ENCODE data around the gene ZMAT1. TPM values are rescaled to one million over a fixed set of nuclear protein-coding genes. Genes with fewer than 3 reads are reported as not detected.

Gene ZMAT1
- total RNA-seq, 4 donors from 2014 or later = 0.68 to 2.7 (median 1.2) TPM

DNA sequence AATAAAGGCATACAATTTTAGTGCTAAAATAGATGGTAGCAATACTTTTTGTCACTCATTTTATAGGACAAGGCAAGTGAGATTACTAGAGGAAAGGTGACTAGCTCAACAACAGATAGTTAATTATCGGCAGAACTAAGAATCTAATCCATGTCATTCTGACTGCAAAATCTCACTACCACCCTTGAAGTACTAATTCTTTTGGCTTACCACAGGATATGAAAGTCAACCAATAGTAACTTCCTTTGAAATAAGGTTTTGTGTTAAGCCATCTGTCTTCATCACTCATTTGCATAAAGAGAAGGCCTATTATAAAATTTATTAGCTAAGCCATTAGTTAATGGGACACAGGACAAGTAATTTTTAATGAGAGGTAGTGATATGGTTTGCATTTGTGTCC, 25.3 kb upstream of the ZMAT1 start:
- Histone ChIP-seq H3K4me1 (no peaks in the 10 kb centered on the region), H3K9me3 (no peaks in the 10 kb centered on the region), H3K27me3 (no peaks in the 10 kb centered on the region), H3K36me3 (no peaks in the 10 kb centered on the region), H3K27ac (no peak overlapping the region), H3K4me3 (no peak overlapping the region)
- no peak for DNase-seq
- intact Hi-C loops (cut with DNase I; ENCODE audit: low total_unique reads) (no loop called here), in situ Hi-C loops (cut with MboI; ENCODE audit: low sequenced_read_pairs in 4 of 4) (no loop called here)
- TF ChIP-seq CTCF (IDR thresholded peaks at IDR 0.05 in 4 of 5, conservative IDR thresholded peaks at IDR 0.05 in 1 of 5) (no peak), POLR2A (IDR thresholded peaks at IDR 0.05) (no peak)
- no peak for ATAC-seq

- in situ Hi-C loops (cut with MboI; ENCODE audit: low sequenced_read_pairs in 4 of 4) = no loop called here
- no peak overlapping the region for H3K4me3 ChIP-seq
- TF ChIP-seq POLR2A (IDR thresholded peaks at IDR 0.05) (no peak), CTCF (IDR thresholded peaks at IDR 0.05 in 4 of 5, conservative IDR thresholded peaks at IDR 0.05 in 1 of 5) (no peak)
- intact Hi-C loops (cut with DNase I; ENCODE audit: low total_unique reads) = no loop called here
- H3K36me3 ChIP-seq = no peaks in the 10 kb centered on the region
- no peak overlapping the region for H3K27ac ChIP-seq
- H3K27me3 ChIP-seq = no peaks in the 10 kb centered on the region
- no peaks in the 10 kb centered on the region for H3K9me3 ChIP-seq
- DNase-seq (no peak), ATAC-seq (no peak)
- H3K4me1 ChIP-seq = no peaks in the 10 kb centered on the region
Measured at GRCh38 chrX:101956556-101956955, 24.7 kb upstream of the ZMAT1 start.

DNA sequence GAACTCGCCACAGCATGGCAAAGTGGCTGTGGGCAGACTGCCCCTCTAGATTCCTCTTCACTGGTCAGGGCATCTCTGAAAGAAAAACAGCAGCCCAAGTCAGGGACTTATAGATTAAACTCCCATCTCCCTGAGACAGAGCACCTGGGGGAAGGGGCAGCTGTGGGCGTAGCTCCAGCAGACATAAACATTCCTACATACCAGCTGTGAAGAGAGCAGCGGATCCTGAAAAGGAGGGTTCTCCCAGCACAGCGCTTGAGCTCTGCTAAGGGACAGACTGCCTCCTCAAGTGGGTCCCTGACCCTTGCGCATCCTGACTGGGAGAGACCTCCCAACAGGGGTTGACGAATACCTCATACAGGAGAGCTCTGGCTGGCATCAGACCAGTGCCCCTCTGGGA, 18.8 kb upstream of the ZMAT1 start:
- no peak overlapping the region for H3K4me3 ChIP-seq
- H3K4me1 ChIP-seq = no peaks in the 10 kb centered on the region
- no peak for TF ChIP-seq CTCF (IDR thresholded peaks at IDR 0.05 in 4 of 5, conservative IDR thresholded peaks at IDR 0.05 in 1 of 5)
- TF ChIP-seq POLR2A (IDR thresholded peaks at IDR 0.05) = no peak
- intact Hi-C loops (cut with DNase I; ENCODE audit: low total_unique reads) = no loop called here
- H3K27me3 ChIP-seq = peaks cover 0 to 2% (median 0%) of the 10 kb centered on the region in 3 donors
- in situ Hi-C loops (cut with MboI; ENCODE audit: low sequenced_read_pairs in 4 of 4) = no loop called here
- no peak overlapping the region for H3K27ac ChIP-seq
- DNase-seq (no peak), ATAC-seq (no peak)
- H3K36me3 ChIP-seq = no peaks in the 10 kb centered on the region
- H3K9me3 ChIP-seq = no peaks in the 10 kb centered on the region

DNA sequence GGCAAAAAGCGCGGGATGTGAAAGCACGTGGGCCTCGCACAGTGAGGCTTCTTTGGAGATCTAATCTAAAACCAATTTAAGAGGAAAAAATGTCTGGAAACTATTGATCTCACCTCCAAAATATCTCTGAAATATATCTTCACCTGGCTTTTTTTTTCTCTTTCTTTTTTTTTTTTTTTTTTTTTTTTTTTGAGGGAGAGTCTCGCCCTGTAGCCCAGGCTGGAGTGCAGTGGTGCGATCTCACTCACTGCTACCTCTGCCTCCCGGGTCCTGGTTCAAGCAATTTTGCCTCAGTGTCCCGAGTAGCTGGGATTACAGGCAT, 383 bp upstream of the ZMAT1 start:
- Histone ChIP-seq H3K4me3 (peak overlapping the region in 3 of 4 donors; percentile 69 to 79 (median 73)), H3K4me1 (no peaks in the 10 kb centered on the region), H3K36me3 (no peaks in the 10 kb centered on the region), H3K9me3 (no peaks in the 10 kb centered on the region), H3K27me3 (no peaks in the 10 kb centered on the region), H3K27ac (peak overlapping the region; percentile 87 to 98 (median 94))
- intact Hi-C loops (cut with DNase I; ENCODE audit: low total_unique reads) = loop anchor here (5.0 to 10.0 kb wide), 2 partner anchors 517 to 725 kb away; no protein-coding TSS in a partner anchor
- TF ChIP-seq CTCF (IDR thresholded peaks at IDR 0.05 in 4 of 5, conservative IDR thresholded peaks at IDR 0.05 in 1 of 5) (no peak), POLR2A (IDR thresholded peaks at IDR 0.05) (no peak)
- DNase-seq (no peak), ATAC-seq (no peak)
- in situ Hi-C loops (cut with MboI; ENCODE audit: low sequenced_read_pairs in 4 of 4) = loop anchor here in 1 of 4 donors (25.0 kb wide), 1 partner anchor 520 kb away; the partner anchor contains the start of genes GLA and HNRNPH2

- H3K27ac ChIP-seq = peak overlapping the region; percentile 87 to 98 (median 94)
- intact Hi-C loops (cut with DNase I; ENCODE audit: low total_unique reads) (loop anchor here (5.0 to 10.0 kb wide), 2 partner anchors 516 to 726 kb away; no protein-coding TSS in a partner anchor), in situ Hi-C loops (cut with MboI; ENCODE audit: low sequenced_read_pairs in 4 of 4) (loop anchor here in 1 of 4 donors (25.0 kb wide), 1 partner anchor 519 kb away; the partner anchor contains the start of genes GLA and HNRNPH2)
- H3K4me1 ChIP-seq = no peaks in the 10 kb centered on the region
- DNase-seq = no peak
- peak in 1 of 2 donors; percentile 11 for ATAC-seq
- TF ChIP-seq POLR2A (IDR thresholded peaks at IDR 0.05) (no peak), CTCF (IDR thresholded peaks at IDR 0.05 in 4 of 5, conservative IDR thresholded peaks at IDR 0.05 in 1 of 5) (no peak)
- H3K4me3 ChIP-seq = peak overlapping the region; percentile 65 to 79 (median 71)
- H3K36me3 ChIP-seq = no peaks in the 10 kb centered on the region
- H3K27me3 ChIP-seq = no peaks in the 10 kb centered on the region
- no peaks in the 10 kb centered on the region for H3K9me3 ChIP-seq
Measured at GRCh38 chrX:101931136-101931487, 715 bp downstream of the ZMAT1 start.

Data from gastrocnemius medialis (tissue), 4 donors.